ENCODE results near the gene MTFMT. TPM values are rescaled to one million over a fixed set of nuclear protein-coding genes. Genes with fewer than 3 reads are reported as not detected.

Gene MTFMT
- total RNA-seq (2022; extraction: Qiagen RNA extraction), result 23.9 to 27.5 TPM (median 24.8 TPM) in 5 replicates

GRCh38 chr15:65028921-65029735 is at the start of gene MTFMT:
Gene MTFMT (minus strand): TSS chr15:65029639. CDS start chr15:65029613, 26 bp downstream.

GRCh38 chr15:65076486-65077290 is 47.2 kb upstream of the MTFMT start, which contains the start of gene KBTBD13:
Gene KBTBD13 (plus strand): TSS chr15:65076746. CDS start chr15:65076816, 70 bp downstream.

GRCh38 chr15:65067645-65068402 is 38.4 kb upstream of the MTFMT start, which contains the start of gene RASL12:
Gene RASL12 (minus strand): TSS chr15:65067991. CDS start chr15:65067835, 156 bp downstream.

GRCh38 chr15:65044724-65045481 is 15.5 kb upstream of the MTFMT start, which contains the start of gene SLC51B:
Gene SLC51B (plus strand): TSS chr15:65045387. CDS start chr15:65050005, 4,618 bp downstream.

GRCh38 chr15:64989416-64990167 is 39.8 kb downstream of the MTFMT start, which contains the start of gene SPG21:
Gene SPG21 (minus strand): TSS chr15:64989914. CDS start chr15:64983569, 6,345 bp downstream.

Other genes with a start within 250 kb of the MTFMT start
- 9.8 to 17.7 TPM (median 16.7 TPM) in 5 replicates for gene PIF1, start 204.0 kb downstream of the MTFMT start, total RNA-seq (2022; extraction: Qiagen RNA extraction)
- 6.3 to 7.7 TPM (median 6.4 TPM) in 5 replicates for gene PLEKHO2, start 187.7 kb downstream of the MTFMT start, total RNA-seq (2022; extraction: Qiagen RNA extraction)
- gene ANKDD1A, start 117.7 kb downstream of the MTFMT start, total RNA-seq (2022; extraction: Qiagen RNA extraction), result 1.7 to 1.9 TPM (median 1.7 TPM) in 5 replicates
- 112 to 127 TPM (median 119 TPM) in 5 replicates for gene SPG21, start 39.7 kb downstream of the MTFMT start, total RNA-seq (2022; extraction: Qiagen RNA extraction)
- gene SLC51B, start 15.7 kb upstream of the MTFMT start, total RNA-seq (2022; extraction: Qiagen RNA extraction), result 13.6 to 18.9 TPM (median 16.4 TPM) in 5 replicates
- 0.08 to 0.18 TPM (median 0.09 TPM) in 5 replicates for gene RASL12, start 38.4 kb upstream of the MTFMT start, total RNA-seq (2022; extraction: Qiagen RNA extraction)
- gene KBTBD13, start 47.1 kb upstream of the MTFMT start, total RNA-seq (2022; extraction: Qiagen RNA extraction), result not detected in 5 replicates
- 0.53 to 0.97 TPM (median 0.84 TPM) in 5 replicates for gene UBAP1L, start 85.6 kb upstream of the MTFMT start, total RNA-seq (2022; extraction: Qiagen RNA extraction)
- 25.7 to 27.3 TPM (median 26.4 TPM) in 5 replicates for gene PDCD7, start 104.2 kb upstream of the MTFMT start, total RNA-seq (2022; extraction: Qiagen RNA extraction)
- 34.8 to 60.4 TPM (median 45.5 TPM) in 5 replicates for gene CLPX, start 155.7 kb upstream of the MTFMT start, total RNA-seq (2022; extraction: Qiagen RNA extraction)
- 0.40 to 0.60 TPM (median 0.46 TPM) in 5 replicates for gene CILP, start 181.8 kb upstream of the MTFMT start, total RNA-seq (2022; extraction: Qiagen RNA extraction)